Fibroblast of pulmonary artery (primary cell): ENCODE measurements around the gene RASAL2.

Experiments used
- DNase-seq: peaks from one replicate; pipeline ENCODE4 v3.0.0-alpha.2; 2010; ENCODE audit warnings: low read depth
- H3K4me3 ChIP-seq: replicated peaks from 2 replicates; pipeline ENCODE4 v1.5.1; 2011; ENCODE audit warnings: low read depth, mild to moderate bottlenecking, control low read depth, low read length, moderate library complexity
- CTCF ChIP-seq: IDR thresholded peaks from 2 replicates; pipeline ENCODE4 v1.5.1; 2011; ENCODE audit warnings: mild to moderate bottlenecking, control low read depth, low read length, inconsistent platforms; ENCODE audit errors: missing control alignments

The RASAL2 gene

GRCh38 chr1:178496410-178497135, 402.7 kb downstream of the RASAL2 start, which contains the start of gene CLEC20A:
TSS of gene CLEC20A (minus strand) at chr1:178496964. CDS start at chr1:178496939, 25 bp downstream.
- no peak for TF ChIP-seq CTCF
- DNase-seq: no peak
- H3K4me3 ChIP-seq: no peak within 1 kb of the TSS

GRCh38 chr1:178497903-178498478, 404.1 kb downstream of the RASAL2 start:
- TF ChIP-seq CTCF: no peak
- no peak overlapping the region for H3K4me3 ChIP-seq
- no peak for DNase-seq

- TF ChIP-seq CTCF: no peak
- DNase-seq: no peak
- H3K4me3 ChIP-seq: no peak overlapping the region
Measured at GRCh38 chr1:178498896-178499675, 405.2 kb downstream of the RASAL2 start.

- TF ChIP-seq CTCF: peak; percentile 17
- H3K4me3 ChIP-seq: no peak overlapping the region
Measured at GRCh38 chr1:178500091-178500770, 406.3 kb downstream of the RASAL2 start.

GRCh38 chr1:178500936-178501554, 407.1 kb downstream of the RASAL2 start:
- no peak for DNase-seq
- no peak for TF ChIP-seq CTCF
- no peak overlapping the region for H3K4me3 ChIP-seq

More at GRCh38 chr1:178500091-178500770, 406.3 kb downstream of the RASAL2 start:
- DNase-seq: no peak

- peak; percentile 76 for DNase-seq
- H3K4me3 ChIP-seq: no peak overlapping the region
- peak; percentile 98 for TF ChIP-seq CTCF
Measured at GRCh38 chr1:178501705-178502329, 407.9 kb downstream of the RASAL2 start.
